GM13977 (cell line): Measurements from ENCODE around the gene PRRX2.
A peak's percentile ranks its signal among the peaks of the same experiment; 100 is the strongest.

Experiments
- DNase-seq: peaks from one replicate; pipeline ENCODE4 v3.0.0; 2012; ENCODE audit warnings: low spot score
- CTCF ChIP-seq: IDR thresholded peaks from 2 replicates; pipeline ENCODE4 v1.5.1; 2012; ENCODE audit warnings: mild to moderate bottlenecking, control low read depth; ENCODE audit not compliant: insufficient read depth; ENCODE audit errors: extremely low read depth, missing control alignments
- in situ Hi-C: fragments of 300-500 bp; cut with MboI; formaldehyde crosslinking; loops from one replicate; pipeline ENCODE4 v1.12.0; 2022; ENCODE audit warnings: low sequenced_read_pairs, low pct_unique_long_range_greater_than_20kb, mixed read lengths, inconsistent platforms; ENCODE audit not compliant: unreplicated experiment

PRRX2 gene

GRCh38 chr9:129732946-129733631 is 67.6 kb downstream of the PRRX2 start:
- DNase-seq = no peak
- in situ Hi-C loops = loop anchor here (10.0 kb wide), 1 partner anchor 52 kb away; no protein-coding TSS in a partner anchor
- TF ChIP-seq CTCF = no peak

GRCh38 chr9:129733632-129733953 is 68.1 kb downstream of the PRRX2 start:
- TF ChIP-seq CTCF = no peak
- DNase-seq = no peak
- in situ Hi-C loops = loop anchor here (10.0 kb wide), 1 partner anchor 51 kb away; no protein-coding TSS in a partner anchor

- in situ Hi-C loops = loop anchor here (10.0 kb wide), 1 partner anchor 49 kb away; no protein-coding TSS in a partner anchor
- no peak for DNase-seq
- no peak for TF ChIP-seq CTCF
Measured at GRCh38 chr9:129735546-129735945, 70.1 kb downstream of the PRRX2 start.

- DNase-seq = no peak
- in situ Hi-C loops = loop anchor here (10.0 kb wide), 1 partner anchor 48 kb away; no protein-coding TSS in a partner anchor
- no peak for TF ChIP-seq CTCF
Measured at GRCh38 chr9:129736334-129736733, 70.9 kb downstream of the PRRX2 start.

GRCh38 chr9:129737479-129738274 is 72.2 kb downstream of the PRRX2 start:
- TF ChIP-seq CTCF = peak; percentile 92
- DNase-seq = peak; percentile 91

GRCh38 chr9:129739432-129739831 is 74.0 kb downstream of the PRRX2 start:
- DNase-seq = no peak
- TF ChIP-seq CTCF = no peak
- in situ Hi-C loops = loop anchor here (10.0 kb wide), 1 partner anchor 45 kb away; no protein-coding TSS in a partner anchor

More at GRCh38 chr9:129737479-129738274, 72.2 kb downstream of the PRRX2 start:
- in situ Hi-C loops = loop anchor here (10.0 kb wide), 1 partner anchor 47 kb away; no protein-coding TSS in a partner anchor
